SK-N-MC (cell line): ENCODE measurements around the gene POLR1A.

Source experiments
- DNase-seq: peaks from one replicate; pipeline ENCODE4 v3.0.0-alpha.2; 2011; ENCODE audit warnings: low read depth, low spot score
- H3K27ac ChIP-seq: fragments of 200-600 bp; sonication (generic); 2 replicates; pipeline ENCODE4 v1.5.1; 2016; ENCODE audit warnings: mixed run types
- H3K36me3 ChIP-seq: fragments of 200-600 bp; sonication (generic); 2 replicates; pipeline ENCODE4 v1.6.1; 2017; ENCODE audit warnings: antibody characterized with exemption, low read length, mixed read lengths; ENCODE audit not compliant: insufficient read depth
- H3K4me3 ChIP-seq: fragments of 200-600 bp; sonication (generic); 2 replicates; pipeline ENCODE4 v1.5.1; 2016
- H3K9ac ChIP-seq: fragments of 200-600 bp; sonication (generic); 2 replicates; pipeline ENCODE4 v1.8.0; 2017; ENCODE audit warnings: mixed run types, mixed read lengths; ENCODE audit not compliant: insufficient read length
- H3K9me3 ChIP-seq: fragments of 200-600 bp; sonication (generic); 2 replicates; pipeline ENCODE4 v1.6.1; 2017; ENCODE audit warnings: low read depth, mild to moderate bottlenecking, antibody characterized with exemption, low read length, moderate library complexity, mixed read lengths
- EZH2 ChIP-seq: fragments of 200-600 bp; sonication (generic); IDR thresholded peaks from one replicate; pipeline ENCODE4 v1.6.1; 2017; ENCODE audit warnings: antibody characterized with exemption
- FOXP2 ChIP-seq: optimal IDR thresholded peaks from 2 replicates; pipeline ENCODE3; 2011; ENCODE audit warnings: mild to moderate bottlenecking, moderate library complexity; ENCODE audit not compliant: insufficient read depth; ENCODE audit errors: extremely low read length, control extremely low read depth
- POLR2AphosphoS5 ChIP-seq: IDR thresholded peaks from 2 replicates; pipeline ENCODE4 v1.6.1; 2012; ENCODE audit warnings: mild to moderate bottlenecking, low read depth, low read length, borderline replicate concordance

POLR1A gene

DNA sequence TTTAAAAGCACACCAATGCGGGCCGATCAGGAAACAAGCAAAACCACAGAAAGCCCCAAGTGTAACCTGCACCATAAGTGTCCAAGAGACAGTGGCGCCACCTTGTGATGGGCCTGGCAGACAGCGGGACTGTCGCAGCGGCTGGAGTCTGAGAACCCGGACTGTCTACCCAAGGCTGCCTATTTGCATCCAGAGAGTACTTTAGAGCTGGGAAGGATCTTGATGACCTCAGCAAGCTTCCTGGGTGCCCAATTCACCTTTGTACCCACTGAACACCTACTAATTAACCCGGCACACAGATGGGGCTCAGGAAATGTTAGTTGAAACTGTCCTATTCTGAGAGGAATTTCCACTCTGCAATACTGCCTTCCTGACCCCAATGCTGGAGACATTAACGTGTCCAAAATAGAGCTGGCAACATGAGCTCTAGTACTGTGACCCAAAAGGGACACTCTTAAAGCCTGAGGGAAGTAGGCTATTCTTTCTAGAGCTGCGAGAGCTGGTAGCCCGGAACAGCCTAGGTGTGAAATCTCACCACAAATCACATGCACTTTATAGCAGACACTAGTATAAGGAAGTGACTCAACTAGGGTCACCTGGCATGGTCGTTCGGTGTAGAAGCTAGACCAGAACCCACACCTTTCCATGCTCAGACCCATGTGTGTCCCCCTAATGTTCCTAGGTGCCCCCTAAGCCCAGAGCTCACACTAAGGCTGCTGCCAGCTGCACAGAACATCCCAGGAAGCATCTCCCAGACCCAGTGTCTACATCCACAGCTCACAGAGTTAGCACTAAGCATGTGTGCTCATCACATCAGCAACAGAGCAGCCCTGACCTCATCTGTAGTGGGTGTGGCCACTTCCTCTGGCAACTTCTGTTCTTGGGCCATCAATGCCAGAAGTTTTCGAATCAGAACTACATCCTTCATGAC is 25.4 kb downstream of the POLR1A start:
- peak; percentile 3 for DNase-seq
- no peak for TF ChIP-seq EZH2
- no peak for TF ChIP-seq POLR2AphosphoS5
- TF ChIP-seq FOXP2, result no peak
- no peak overlapping the region for H3K9ac ChIP-seq
- H3K36me3 ChIP-seq, result peaks cover 73% of the 10 kb centered on the region
- H3K4me3 ChIP-seq, result no peak overlapping the region
- no peak overlapping the region for H3K27ac ChIP-seq
- no peaks in the 10 kb centered on the region for H3K9me3 ChIP-seq

DNA sequence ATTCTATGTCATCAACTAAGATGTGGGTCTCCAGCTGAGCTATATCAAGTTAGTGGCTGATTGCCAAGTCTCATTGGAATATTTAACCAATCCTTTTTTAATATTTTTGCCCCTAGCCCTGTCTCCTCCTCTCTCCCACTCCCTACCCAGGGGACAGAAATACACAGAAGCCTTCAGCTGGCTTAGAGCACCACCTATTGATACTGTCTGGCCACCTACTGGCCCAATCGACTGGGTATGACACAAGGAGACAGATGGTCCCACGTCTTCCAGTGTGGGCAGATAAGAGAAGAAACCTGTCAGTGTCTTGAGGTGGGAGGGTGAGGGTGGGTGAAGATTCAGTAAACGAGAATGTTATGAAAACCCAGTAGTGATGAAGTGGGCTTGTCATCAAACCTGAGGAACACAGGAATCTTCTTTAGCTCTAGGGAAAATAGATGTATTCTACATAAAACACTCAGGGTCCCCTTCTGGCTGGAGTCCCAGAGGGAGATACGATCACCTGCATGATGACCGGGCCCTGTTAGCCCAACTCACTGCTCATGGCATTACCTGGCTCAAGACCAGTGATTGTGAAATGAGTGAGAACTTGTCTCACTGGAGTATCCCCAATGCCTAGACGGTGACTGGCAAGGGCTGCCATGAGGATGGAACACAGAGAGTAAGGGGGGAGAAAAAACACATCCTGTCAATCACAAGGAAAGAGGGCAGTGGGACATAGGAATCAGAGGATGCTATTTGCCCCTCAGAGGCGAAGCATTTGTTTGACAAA is 26.7 kb downstream of the POLR1A start:
- H3K9ac ChIP-seq, result no peak overlapping the region
- TF ChIP-seq POLR2AphosphoS5 (no peak), FOXP2 (no peak), EZH2 (no peak)
- H3K36me3 ChIP-seq, result peaks cover 84% of the 10 kb centered on the region

DNA sequence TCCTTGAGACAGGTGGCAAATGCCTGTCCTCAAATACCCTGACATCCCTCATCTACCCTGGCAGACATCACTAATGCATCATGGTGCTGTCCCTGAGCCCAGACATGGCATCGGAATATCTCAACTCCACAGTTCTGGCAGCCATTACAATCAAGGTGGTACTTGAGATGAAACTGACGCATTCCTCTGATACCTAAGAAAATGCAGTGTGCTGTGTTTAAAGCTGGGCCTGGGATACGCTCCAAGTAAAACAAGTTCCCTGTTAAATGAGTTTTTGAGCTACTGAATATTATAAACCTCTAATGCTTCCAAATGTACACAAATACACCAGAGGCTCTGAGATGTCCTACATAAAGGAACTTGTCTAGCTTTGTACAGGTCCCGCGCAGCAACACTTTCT is 29.8 kb downstream of the POLR1A start:
- Histone ChIP-seq H3K36me3 (peaks cover 93% of the 10 kb centered on the region), H3K4me3 (no peak overlapping the region), H3K9ac (no peak overlapping the region), H3K9me3 (no peaks in the 10 kb centered on the region), H3K27ac (no peak overlapping the region)
- TF ChIP-seq EZH2 (no peak), FOXP2 (no peak), POLR2AphosphoS5 (no peak)
- DNase-seq, result no peak

More for the DNA sequence above, 26.7 kb downstream of the POLR1A start:
- Histone ChIP-seq H3K27ac (no peak overlapping the region), H3K9me3 (no peaks in the 10 kb centered on the region), H3K4me3 (no peak overlapping the region)
- no peak for DNase-seq

DNA sequence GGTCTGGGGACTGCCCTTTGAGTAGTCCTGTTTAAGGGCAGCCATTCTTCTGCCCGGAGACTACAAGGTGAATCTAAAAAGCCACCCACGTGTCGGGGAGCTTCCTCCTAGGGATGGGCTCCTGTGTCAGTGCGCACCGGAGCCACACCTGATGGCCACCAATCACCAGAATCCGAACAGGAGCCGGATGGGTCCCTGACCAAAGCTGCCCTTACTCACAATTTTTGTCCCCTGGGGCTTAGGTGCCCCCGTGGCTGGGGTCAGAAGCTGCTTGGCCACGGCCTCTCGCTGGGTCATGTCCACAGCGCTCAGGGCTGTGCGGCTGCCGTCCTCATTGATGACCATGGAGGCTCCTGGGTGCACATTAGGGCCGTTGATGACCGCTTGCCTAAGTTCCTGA is 30.9 kb downstream of the POLR1A start:
- DNase-seq, result no peak
- TF ChIP-seq FOXP2 (no peak), POLR2AphosphoS5 (no peak), EZH2 (no peak)
- Histone ChIP-seq H3K27ac (no peak overlapping the region), H3K9ac (no peak overlapping the region), H3K4me3 (no peak overlapping the region), H3K9me3 (no peaks in the 10 kb centered on the region), H3K36me3 (peaks cover 93% of the 10 kb centered on the region)

DNA sequence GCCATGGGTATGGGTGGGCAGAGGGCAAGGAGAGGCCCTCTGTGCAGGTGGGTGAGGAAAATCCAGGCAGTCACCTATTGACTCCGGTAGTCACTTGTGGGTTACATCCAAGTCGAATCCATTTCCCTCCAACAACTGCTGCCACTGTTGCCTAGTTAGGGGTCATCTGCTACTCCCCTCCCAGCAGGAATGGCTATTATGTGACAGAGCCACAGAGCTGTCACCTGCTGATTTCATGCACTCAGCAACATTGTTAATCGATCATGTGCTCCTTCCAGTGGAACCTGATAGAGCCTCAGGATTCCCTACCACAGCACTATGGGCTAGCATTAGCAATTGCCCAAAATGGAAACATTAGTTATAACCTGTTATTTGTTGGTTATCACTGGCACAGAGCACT is 31.4 kb downstream of the POLR1A start:
- H3K4me3 ChIP-seq, result no peak overlapping the region
- no peaks in the 10 kb centered on the region for H3K9me3 ChIP-seq
- no peak overlapping the region for H3K27ac ChIP-seq
- DNase-seq, result no peak
- peaks cover 93% of the 10 kb centered on the region for H3K36me3 ChIP-seq
- H3K9ac ChIP-seq, result no peak overlapping the region
- TF ChIP-seq POLR2AphosphoS5 (no peak), EZH2 (no peak), FOXP2 (no peak)

DNA sequence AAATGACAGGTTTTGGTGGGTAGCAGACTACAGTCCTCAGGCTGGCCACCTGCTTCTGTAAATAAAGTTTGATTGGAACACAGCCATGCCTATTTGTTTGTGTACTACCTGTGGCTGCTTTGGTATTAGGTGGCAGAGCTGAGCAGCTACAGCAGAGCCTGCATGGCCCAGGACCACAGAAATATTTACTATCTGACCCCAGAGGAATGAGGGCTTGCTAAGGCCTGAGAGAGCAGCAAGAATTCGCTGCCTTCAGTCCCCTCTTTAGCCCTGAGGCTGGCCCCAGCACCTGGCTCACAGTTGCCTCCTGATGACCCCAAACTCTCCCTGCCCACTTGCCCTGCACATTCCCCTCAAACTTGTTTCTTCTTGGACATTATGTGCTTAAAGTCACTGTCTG is 32.5 kb downstream of the POLR1A start:
- no peak overlapping the region for H3K9ac ChIP-seq
- H3K4me3 ChIP-seq, result no peak overlapping the region
- peaks cover 93% of the 10 kb centered on the region for H3K36me3 ChIP-seq
- no peak overlapping the region for H3K27ac ChIP-seq
- TF ChIP-seq EZH2, result no peak
- TF ChIP-seq FOXP2, result no peak
- TF ChIP-seq POLR2AphosphoS5, result no peak
- H3K9me3 ChIP-seq, result no peaks in the 10 kb centered on the region
- no peak for DNase-seq

DNA sequence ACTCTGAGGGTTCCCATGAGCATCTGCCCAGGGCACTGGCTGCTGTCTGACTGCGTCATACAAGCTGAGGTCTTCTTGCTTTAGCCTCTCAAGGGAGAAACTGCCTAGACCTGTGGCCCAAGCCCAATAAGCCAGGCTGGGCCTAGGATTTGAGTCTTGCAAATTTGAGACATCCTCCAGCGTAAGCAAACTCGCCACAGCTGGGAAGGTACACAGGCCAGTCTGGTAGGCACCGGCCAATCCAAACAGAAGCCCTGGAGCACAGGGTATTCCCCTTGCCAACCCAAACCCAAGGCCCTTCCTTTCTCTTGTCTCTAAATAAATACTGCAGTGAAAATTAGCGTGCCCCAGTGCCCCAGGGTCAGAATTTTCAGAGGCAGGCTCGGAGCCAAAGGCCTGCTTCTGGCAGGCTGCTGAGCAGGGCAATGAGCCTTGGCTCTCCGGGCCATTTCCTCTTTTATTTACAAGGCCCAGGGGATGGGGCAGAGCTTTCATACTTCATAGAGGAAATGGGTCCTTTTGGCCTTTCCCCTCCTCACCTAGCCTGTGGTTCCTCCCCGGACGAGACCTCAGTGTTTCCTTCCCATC is 33.3 kb downstream of the POLR1A start:
- Histone ChIP-seq H3K27ac (no peak overlapping the region), H3K4me3 (no peak overlapping the region), H3K9me3 (no peaks in the 10 kb centered on the region), H3K36me3 (peaks cover 92% of the 10 kb centered on the region), H3K9ac (no peak overlapping the region)
- TF ChIP-seq FOXP2 (no peak), POLR2AphosphoS5 (no peak), EZH2 (no peak)
- DNase-seq, result no peak

DNA sequence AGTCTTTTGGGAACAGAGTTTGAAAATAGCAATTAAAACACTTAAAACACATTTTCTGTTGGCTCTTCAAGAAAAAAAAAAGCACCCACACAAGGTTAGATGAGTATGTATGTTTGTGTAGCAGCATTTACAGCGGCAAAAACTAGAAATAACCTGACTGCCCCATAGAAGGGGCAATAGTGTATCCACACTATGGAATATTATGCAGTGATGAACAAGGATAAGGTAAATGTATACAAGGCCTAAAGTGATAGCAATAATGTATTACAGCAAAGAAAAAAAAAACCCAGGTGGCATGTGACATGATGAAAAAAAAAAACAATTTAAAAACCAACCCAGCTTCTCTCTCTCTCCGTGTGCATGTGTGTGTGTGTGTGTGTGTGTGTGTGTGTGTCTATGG is 34.8 kb downstream of the POLR1A start:
- TF ChIP-seq POLR2AphosphoS5 (no peak), EZH2 (no peak), FOXP2 (no peak)
- no peak for DNase-seq
- no peak overlapping the region for H3K4me3 ChIP-seq
- peaks cover 92% of the 10 kb centered on the region for H3K36me3 ChIP-seq
- H3K9ac ChIP-seq, result no peak overlapping the region
- no peaks in the 10 kb centered on the region for H3K9me3 ChIP-seq
- no peak overlapping the region for H3K27ac ChIP-seq
